ENCODE data around the gene POU6F2. TPM values are rescaled to one million over a fixed set of nuclear protein-coding genes. Genes with fewer than 3 reads are reported as not detected.
"Not testable (repeated sequence)": the region's sequence is repeated elsewhere in the genome, so short reads cannot be mapped to it uniquely, and the experiment has no call there.

The POU6F2 gene
- total RNA-seq, 1 experiment from 2014 or later: not detected

GRCh38 chr7:39187130-39187529, 209.4 kb downstream of the POU6F2 start:
- no TSS peak for BruUV-seq (replicated peaks)
- intact Hi-C loops (cut with micrococcal nuclease): no loop called here
- Histone ChIP-seq H3K27ac (ENCODE audit: low read length) (no peak overlapping the region), H3K9me2 (replicated peaks; ENCODE audit: low read length) (no peaks in the 10 kb centered on the region), H3K9me3 (ENCODE audit: low read length) (no peaks in the 10 kb centered on the region), H3K4me3 (ENCODE audit: low read length) (no peak overlapping the region), H3F3A (ENCODE audit: low read length, unreplicated experiment) (no peaks in the 10 kb centered on the region), H3K9ac (ENCODE audit: low read length) (no peak overlapping the region), H3K27me3 (ENCODE audit: low read length) (peaks cover 30% of the 10 kb centered on the region), H3K4me2 (ENCODE audit: low read length) (no peak overlapping the region), H2AFZ (ENCODE audit: low read length) (no peak overlapping the region), H4K20me1 (ENCODE audit: low read length) (no peaks in the 10 kb centered on the region), H3K36me3 (ENCODE audit: low read depth, low read length) (no peaks in the 10 kb centered on the region), H3K79me2 (ENCODE audit: low read length) (no peaks in the 10 kb centered on the region), H3K4me1 (ENCODE audit: insufficient read depth, low read length) (no peaks in the 10 kb centered on the region)
- ATAC-seq (no peak), DNase-seq (no peak)
- ChIA-PET POLR2A (ENCODE audit: unreplicated experiment) (no interaction called here), CTCF (no interaction called here)
- TF ChIP-seq EZH2 (IDR thresholded peaks at IDR 0.05; ENCODE audit: low read length, unreplicated experiment) (no peak), EZH2phosphoT487 (IDR thresholded peaks at IDR 0.05; ENCODE audit: borderline replicate concordance, low read length) (no peak), CTCF (conservative IDR thresholded peaks at IDR 0.05; ENCODE audit: low read depth, low read length) (no peak)

GRCh38 chr7:39192476-39192875, 214.8 kb downstream of the POU6F2 start:
- CTCF ChIA-PET: no interaction called here
- BruUV-seq (replicated peaks): no TSS peak
- TF ChIP-seq CTCF (conservative IDR thresholded peaks at IDR 0.05; ENCODE audit: low read depth, low read length) (no peak), EZH2phosphoT487 (IDR thresholded peaks at IDR 0.05; ENCODE audit: borderline replicate concordance, low read length) (no peak)

GRCh38 chr7:39194388-39194787, 216.7 kb downstream of the POU6F2 start:
- intact Hi-C loops (cut with micrococcal nuclease); CTCF ChIA-PET; BruUV-seq (replicated peaks): not testable (repeated sequence)

More at GRCh38 chr7:39192476-39192875, 214.8 kb downstream of the POU6F2 start:
- DNase-seq: no peak
- Histone ChIP-seq H3K27ac (ENCODE audit: low read length) (no peak overlapping the region), H3K9ac (ENCODE audit: low read length) (no peak overlapping the region), H3K4me3 (ENCODE audit: low read length) (no peak overlapping the region), H3K79me2 (ENCODE audit: low read length) (no peaks in the 10 kb centered on the region), H4K20me1 (ENCODE audit: low read length) (no peaks in the 10 kb centered on the region), H3K4me1 (ENCODE audit: insufficient read depth, low read length) (no peaks in the 10 kb centered on the region), H3K4me2 (ENCODE audit: low read length) (no peak overlapping the region), H2AFZ (ENCODE audit: low read length) (no peak overlapping the region), H3K9me2 (replicated peaks; ENCODE audit: low read length) (no peaks in the 10 kb centered on the region), H3F3A (ENCODE audit: low read length, unreplicated experiment) (no peaks in the 10 kb centered on the region), H3K36me3 (ENCODE audit: low read depth, low read length) (no peaks in the 10 kb centered on the region), H3K9me3 (ENCODE audit: low read length) (no peaks in the 10 kb centered on the region), H3K27me3 (ENCODE audit: low read length) (peaks cover 35% of the 10 kb centered on the region)
- intact Hi-C loops (cut with micrococcal nuclease): no loop called here
- POLR2A ChIA-PET (ENCODE audit: unreplicated experiment): no interaction called here
- no peak for ATAC-seq

More at GRCh38 chr7:39194388-39194787, 216.7 kb downstream of the POU6F2 start:
- ATAC-seq; H3K79me2 ChIP-seq (ENCODE audit: low read length); H3K36me3 ChIP-seq (ENCODE audit: low read depth, low read length); H3K4me3 ChIP-seq (ENCODE audit: low read length); H3K4me2 ChIP-seq (ENCODE audit: low read length); H3K4me1 ChIP-seq (ENCODE audit: insufficient read depth, low read length); H4K20me1 ChIP-seq (ENCODE audit: low read length); H3F3A ChIP-seq (ENCODE audit: low read length, unreplicated experiment); H3K9me2 ChIP-seq (replicated peaks; ENCODE audit: low read length); H3K27ac ChIP-seq (ENCODE audit: low read length); POLR2A ChIA-PET (ENCODE audit: unreplicated experiment); H2AFZ ChIP-seq (ENCODE audit: low read length); DNase-seq; H3K9ac ChIP-seq (ENCODE audit: low read length); H3K9me3 ChIP-seq (ENCODE audit: low read length): not testable (repeated sequence)
- H3K27me3 ChIP-seq (ENCODE audit: low read length): peaks cover 38% of the 10 kb centered on the region

All from PC-3 (cell line).